HG02759 (cell line): Measurements from ENCODE around the gene KLF12.

ENCODE experiments used
- ATAC-seq: cut with Tn5 transposase; IDR thresholded peaks from one replicate; pipeline ENCODE4 v1.9.1; 2021; ENCODE audit warnings: mild to moderate bottlenecking, moderate library complexity; ENCODE audit not compliant: unreplicated experiment

KLF12 gene

GRCh38 chr13:74104661-74105275 is 29.4 kb downstream of the KLF12 start:
- ATAC-seq, result no peak

- ATAC-seq, result no peak
These were observed 30.1 kb downstream of the KLF12 start for GRCh38 chr13:74103970-74104555.

- no peak for ATAC-seq
These were observed 31.0 kb downstream of the KLF12 start for GRCh38 chr13:74103196-74103595.

- no peak for ATAC-seq
These were observed 31.5 kb downstream of the KLF12 start for GRCh38 chr13:74102691-74103090.

GRCh38 chr13:74101436-74101835 is 32.8 kb downstream of the KLF12 start:
- ATAC-seq, result no peak

- no peak for ATAC-seq
These were observed 36.1 kb downstream of the KLF12 start for GRCh38 chr13:74098077-74098476.

- no peak for ATAC-seq
These were observed 37.1 kb downstream of the KLF12 start for GRCh38 chr13:74097116-74097515.

- no peak for ATAC-seq
These were observed 40.5 kb downstream of the KLF12 start for GRCh38 chr13:74093691-74094090.

GRCh38 chr13:74092711-74093110 is 41.5 kb downstream of the KLF12 start:
- ATAC-seq, result no peak

- ATAC-seq, result no peak
These were observed 43.2 kb downstream of the KLF12 start for GRCh38 chr13:74090869-74091605.

GRCh38 chr13:74090397-74090796 is 43.8 kb downstream of the KLF12 start:
- no peak for ATAC-seq

- ATAC-seq, result no peak
These were observed 46.8 kb downstream of the KLF12 start for GRCh38 chr13:74087357-74087756.
